ENCODE results near the gene STARD3NL.

Gene STARD3NL

GRCh38 chr7:38185395-38186307, 7.6 kb downstream of the STARD3NL start:
- DNase-seq (ENCODE audit: low read depth) = peak; percentile 41

DNA sequence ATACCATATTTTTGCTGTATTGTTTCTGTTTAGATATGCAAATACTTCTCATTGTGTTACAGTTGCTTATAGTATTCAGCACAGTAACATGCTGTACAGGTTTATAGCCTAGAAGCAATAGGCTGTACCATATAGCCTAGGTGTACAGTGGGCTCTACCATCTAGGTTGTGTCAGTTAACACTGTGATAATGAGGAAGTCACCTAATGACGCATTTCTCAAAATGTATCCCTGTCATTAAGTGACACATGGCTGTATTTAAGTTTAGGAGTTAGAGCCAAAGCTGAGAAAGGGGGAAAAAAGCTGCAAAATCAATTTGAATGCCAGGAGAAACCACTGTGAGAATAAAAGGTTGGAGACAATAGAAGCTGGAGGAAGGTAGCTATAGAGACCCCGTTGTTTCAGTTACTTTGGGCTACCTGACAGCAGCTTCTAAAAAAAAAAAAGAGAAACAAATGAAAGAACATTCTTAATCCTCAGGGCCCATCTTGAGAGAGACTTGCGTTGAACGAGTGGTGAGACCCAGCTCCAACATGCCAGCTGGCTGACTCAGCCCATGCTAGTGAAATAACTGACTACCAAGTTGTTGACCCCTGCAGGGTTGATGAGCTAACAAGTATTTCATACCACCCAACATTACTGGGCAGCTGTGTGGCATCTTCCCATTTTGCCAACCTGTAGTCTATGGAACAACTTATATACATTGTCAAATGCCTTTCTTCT, 8.7 kb downstream of the STARD3NL start:
- peak; percentile 82 for DNase-seq (ENCODE audit: low read depth)

DNA sequence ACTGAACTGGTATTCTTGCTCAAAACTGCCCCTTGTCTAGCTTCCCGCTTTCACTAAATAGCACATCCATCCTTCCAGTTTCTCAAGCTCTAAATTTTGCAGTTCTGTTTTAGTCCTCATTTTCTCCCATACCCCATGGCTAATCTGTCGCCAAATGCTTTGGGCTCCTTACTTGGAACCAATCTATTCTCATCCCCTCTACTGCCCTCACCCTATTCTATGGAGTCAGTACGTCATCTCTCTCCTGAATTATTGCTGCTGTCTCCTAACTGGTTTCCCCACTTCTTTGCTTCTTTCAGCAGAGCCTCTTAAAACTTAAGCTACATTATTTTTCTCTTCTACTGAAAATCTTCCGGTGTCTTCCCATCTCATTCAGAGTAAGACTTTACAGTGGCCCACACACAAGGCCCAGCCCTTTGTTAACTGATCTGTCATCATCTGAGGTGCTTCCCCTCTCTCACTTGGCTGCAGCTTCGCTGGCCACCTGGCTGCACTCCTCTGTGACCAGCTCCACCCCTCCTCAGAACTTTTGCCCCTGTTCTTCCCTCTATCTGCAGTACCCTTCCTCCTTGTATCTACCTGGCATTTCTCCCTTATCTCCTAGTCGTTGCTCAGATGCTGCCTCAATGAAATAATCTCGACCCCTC, 9.9 kb downstream of the STARD3NL start:
- DNase-seq (ENCODE audit: low read depth) = no peak

GRCh38 chr7:38189231-38189938, 11.3 kb downstream of the STARD3NL start:
- peak; percentile 26 for DNase-seq (ENCODE audit: low read depth)

DNA sequence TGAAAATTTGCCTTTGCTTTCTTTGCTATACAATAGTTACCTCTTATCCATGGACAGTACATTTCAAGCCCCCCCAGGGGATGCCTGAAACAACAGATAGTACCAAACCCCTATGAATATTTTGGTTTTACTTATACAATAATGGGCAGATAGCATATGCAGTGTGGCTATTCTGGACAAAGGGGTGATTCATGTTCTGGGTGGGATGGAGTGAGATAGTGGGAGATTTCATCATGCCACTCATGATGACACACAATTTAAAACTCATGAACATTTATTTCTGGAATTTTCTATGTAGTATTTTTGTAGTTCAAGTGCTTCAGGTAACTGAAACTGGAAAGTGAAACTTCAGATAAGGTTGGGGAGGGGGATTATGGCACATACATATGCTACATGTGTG, 12.0 kb downstream of the STARD3NL start:
- peak; percentile 49 for DNase-seq (ENCODE audit: low read depth)

DNA sequence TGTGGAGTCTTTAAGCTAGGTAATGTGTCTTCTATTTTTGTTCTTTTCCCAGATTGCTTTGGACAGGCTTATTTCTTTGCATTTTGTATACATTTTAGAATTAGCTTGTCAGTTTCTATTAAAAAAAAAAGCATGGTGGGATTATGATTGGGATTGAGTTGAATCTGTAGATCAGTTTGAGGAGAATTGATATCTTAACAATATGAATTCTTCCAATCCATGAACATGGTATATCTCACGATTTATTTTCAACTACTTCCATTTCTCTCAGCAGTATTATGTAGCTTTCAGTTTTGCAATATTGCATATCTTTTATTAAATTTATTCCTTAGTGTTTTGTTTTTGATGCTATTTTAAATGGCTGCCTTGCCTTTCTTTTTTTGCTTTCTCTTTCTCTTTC, 13.7 kb downstream of the STARD3NL start:
- DNase-seq (ENCODE audit: low read depth) = no peak

DNA sequence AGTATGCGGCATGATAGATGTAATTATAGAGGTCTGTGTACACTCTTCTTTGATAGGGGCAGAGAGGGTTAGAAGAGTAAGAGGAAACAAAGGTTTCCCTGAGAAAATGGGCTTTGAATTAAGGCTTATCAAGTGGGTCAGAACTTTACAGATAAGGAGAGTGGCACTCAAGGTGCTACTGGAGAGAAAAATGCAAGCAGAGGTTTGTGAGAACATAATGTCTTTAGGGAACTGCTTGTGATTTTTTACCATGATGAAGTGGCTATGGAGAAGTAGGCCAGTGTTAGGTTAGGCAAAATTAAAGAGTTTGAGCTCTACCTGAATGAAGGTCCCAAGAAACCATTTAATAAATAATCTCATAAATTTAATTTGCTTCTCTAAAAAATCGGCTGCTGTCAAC, 14.3 kb downstream of the STARD3NL start:
- DNase-seq (ENCODE audit: low read depth) = no peak

- peak; percentile 64 for DNase-seq (ENCODE audit: low read depth)
Measured at GRCh38 chr7:38195804-38196595, 18.0 kb downstream of the STARD3NL start.

- DNase-seq (ENCODE audit: low read depth) = no peak
Measured at GRCh38 chr7:38198366-38198765, 20.3 kb downstream of the STARD3NL start.

DNA sequence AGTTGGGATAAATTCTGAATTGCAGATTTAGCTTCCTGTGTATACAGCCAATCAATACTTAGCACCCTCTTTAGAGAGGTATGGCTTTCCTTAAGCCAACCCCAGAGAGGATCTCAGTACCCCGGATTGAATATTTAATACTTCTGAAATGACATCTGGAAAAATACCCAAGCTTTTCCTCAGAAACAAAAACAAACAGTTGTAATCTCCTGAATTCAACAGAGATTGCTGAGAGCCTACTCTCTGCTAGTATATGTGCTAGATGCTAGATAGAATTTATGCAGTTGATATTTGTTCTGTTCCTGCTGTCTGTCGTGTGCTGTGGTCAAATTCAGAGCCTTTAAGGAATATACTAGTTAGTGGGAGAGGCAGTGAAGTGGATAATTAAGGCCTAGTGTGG, 21.1 kb downstream of the STARD3NL start:
- DNase-seq (ENCODE audit: low read depth) = no peak

DNA sequence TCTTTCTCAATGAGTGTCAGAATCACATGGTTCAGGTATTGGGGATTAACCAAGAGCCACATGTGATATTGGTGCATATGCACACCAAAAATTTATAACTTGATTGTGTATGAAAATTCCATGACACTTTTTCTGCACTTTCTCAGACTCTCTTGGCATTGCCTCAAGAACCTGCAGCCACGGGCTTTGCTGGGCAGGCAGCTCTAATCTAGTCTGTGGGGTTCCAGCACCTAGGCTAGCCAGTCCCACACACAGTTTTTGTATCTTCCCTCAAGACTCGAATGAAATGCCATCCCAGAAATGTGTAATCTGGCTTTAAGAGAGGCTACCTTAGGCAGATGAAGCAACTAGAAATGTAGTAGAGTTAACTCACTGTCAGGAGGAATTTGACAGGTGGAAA, 21.7 kb downstream of the STARD3NL start:
- DNase-seq (ENCODE audit: low read depth) = no peak

DNA sequence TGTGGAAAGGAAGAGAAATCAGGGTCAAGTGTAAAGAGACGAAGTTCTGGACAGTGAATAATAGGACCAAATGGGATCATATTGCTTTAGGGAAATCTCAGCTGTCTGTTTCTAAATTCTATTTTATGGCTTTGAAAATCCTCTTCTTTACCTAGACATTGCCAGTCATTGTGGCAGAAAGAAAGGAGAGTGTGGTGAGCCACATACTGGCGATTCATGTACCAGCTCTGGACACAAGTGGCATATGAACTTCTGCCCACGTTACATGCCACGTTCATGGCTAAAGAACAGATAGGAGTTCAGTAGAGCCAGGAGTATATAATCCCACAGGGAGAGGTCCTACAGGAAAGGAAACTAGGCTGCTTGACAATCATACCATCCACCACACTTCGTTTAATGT, 28.0 kb downstream of the STARD3NL start:
- DNase-seq (ENCODE audit: low read depth) = no peak

GRCh38 chr7:38207843-38208242, 29.8 kb downstream of the STARD3NL start:
- no peak for DNase-seq (ENCODE audit: low read depth)

DNA sequence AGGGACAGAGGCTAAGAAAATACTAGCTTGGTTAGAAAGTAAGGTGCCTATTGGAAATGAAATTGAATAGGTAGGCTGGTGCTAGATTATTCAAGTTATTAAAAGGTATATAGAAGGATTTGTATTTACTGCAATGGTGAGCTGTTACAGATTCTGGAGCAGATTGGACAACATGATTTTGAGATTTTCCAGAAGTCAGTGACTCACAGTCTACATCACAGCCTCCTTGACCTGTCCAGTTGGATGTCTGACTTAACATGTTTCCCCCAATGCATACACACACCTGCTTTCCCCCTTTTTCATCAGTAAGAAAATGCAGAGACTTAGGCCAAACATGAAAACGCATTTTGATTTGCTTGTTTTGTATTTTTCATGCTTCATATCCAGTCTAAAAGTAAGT, 33.4 kb downstream of the STARD3NL start:
- no peak for DNase-seq (ENCODE audit: low read depth)

DNA sequence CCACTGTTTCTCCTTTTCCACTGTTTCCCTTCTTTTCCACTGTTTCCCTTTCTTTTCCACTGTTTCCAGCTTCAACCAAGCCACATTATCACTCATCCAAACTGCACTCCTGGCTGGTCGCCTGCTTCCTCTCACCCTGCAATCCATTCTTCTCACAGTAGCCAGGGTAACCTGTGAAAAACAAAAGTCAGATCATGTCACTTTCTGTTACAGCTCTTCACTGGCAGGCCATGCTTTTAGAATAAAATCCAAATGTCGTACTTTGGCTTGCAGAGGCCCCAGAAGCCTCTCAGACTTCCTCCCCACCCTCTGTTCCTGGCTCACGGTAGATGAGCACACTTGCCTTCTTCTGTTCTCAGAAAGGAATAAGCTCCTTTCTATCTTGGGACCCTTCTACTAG, 33.9 kb downstream of the STARD3NL start:
- DNase-seq (ENCODE audit: low read depth) = no peak

- DNase-seq (ENCODE audit: low read depth) = no peak
Measured at GRCh38 chr7:38215115-38215514, 37.1 kb downstream of the STARD3NL start.

DNA sequence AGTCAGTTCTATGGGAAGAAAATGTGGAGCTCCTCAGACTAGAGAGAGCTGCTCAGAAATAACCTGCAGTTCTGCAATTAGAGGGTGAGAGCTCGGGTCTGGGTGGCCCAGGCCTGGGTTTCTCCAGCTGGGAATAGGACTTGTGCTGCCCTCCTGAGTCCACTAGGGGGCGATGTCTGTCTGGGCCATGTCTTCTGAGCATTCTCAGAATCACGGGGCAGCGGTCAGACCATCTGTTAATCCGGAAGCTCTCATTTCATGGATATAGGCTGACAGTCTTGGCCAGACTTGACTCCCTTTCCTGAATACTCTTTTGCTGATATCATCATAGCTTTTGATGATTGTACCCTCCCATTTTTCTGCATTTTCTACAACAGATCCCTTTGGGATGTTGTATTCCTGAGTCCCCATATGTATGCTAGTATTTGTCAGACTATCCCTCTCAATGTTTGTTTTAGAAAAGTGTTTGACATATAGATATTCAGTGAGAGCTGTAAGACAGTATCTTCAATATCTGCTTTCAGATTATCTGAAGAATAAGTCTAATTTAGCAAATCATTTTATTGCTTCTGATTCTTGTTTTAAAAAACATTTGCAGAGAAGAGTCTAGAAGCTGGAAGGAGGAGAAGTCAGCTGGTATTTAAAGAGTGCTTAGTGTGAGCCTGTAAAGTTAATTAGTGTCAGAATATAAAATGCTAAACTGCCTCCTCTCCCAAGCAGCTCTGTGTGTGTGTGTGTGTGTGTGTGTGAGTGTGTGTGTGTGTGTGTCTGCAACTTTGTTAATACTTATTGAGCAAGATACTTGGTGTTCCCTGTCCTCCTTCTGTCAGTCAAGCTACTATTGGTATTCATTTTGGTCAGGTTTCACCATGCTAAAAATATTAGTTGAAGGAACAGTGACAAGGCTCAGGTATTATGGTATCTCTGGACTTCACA, 38.0 kb downstream of the STARD3NL start:
- DNase-seq (ENCODE audit: low read depth) = peak; percentile 90

GRCh38 chr7:38217672-38218071, 39.6 kb downstream of the STARD3NL start:
- peak; percentile 11 for DNase-seq (ENCODE audit: low read depth)

- DNase-seq (ENCODE audit: low read depth) = no peak
Measured at GRCh38 chr7:38220452-38220851, 42.4 kb downstream of the STARD3NL start.

DNA sequence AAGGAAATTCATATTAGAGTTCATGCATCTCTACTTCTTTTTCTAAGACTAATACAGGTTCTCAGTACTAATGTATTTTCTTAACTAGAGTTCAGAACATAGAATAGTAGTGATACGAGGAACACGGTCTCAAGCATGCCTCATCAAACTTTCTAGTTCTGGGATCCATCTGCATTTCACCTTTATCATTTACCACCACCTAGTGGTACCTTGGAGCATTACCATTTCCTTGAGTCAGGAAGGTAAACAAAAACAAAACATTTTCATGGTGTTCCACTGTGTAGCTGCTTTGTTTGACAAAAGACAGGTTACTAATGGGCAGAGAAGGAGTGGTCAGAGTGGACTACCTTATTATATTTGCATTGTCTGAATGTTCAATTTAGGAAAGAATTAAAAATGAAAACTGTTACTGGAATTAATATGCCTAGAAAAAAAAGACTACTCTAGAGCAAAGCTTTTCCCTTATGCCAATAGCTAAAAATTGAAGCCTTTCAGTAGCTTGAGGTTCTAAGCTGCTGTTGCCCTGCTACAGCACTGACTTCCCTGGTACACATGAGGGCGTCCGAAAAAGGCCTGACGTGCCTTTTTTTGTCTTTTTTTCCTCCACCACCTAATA, 44.5 kb downstream of the STARD3NL start:
- peak; percentile 70 for DNase-seq (ENCODE audit: low read depth)
